HG02973 (cell line): ENCODE data around the gene ZRSR2.
"Not testable (repeated sequence)": the region's sequence is repeated elsewhere in the genome, so short reads cannot be mapped to it uniquely, and the experiment has no call there.

Experiments used
- ATAC-seq: cut with Tn5 transposase; IDR thresholded peaks from one replicate; pipeline ENCODE4 v1.9.1; 2021; ENCODE audit warnings: moderate library complexity; ENCODE audit not compliant: unreplicated experiment

The ZRSR2 gene

DNA sequence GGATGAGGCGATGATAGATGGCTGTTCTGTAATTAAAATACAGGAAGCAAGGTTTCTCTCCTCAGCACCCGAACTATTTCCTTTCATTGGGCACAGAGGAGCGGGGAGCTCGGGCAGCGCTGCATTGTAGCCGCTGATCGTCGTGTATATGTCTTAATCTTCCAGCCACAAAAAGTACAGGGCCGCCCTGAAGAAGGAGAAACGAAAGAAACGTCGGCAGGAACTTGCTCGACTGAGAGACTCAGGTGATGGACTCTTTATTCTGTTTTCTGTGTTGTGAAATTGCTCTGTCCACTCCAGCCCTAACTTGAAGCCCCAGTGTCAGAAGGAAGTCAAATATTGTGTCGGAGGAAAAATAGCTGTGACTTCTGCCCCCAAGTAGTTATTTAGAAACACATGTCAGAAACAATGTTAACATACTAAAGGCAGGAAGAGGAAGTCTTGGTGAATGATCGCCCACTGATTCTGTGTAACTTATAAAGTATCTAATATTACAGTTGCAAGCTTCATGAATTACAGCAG lies 546 bp downstream of the ZRSR2 start:
- peak; percentile 26 for ATAC-seq

DNA sequence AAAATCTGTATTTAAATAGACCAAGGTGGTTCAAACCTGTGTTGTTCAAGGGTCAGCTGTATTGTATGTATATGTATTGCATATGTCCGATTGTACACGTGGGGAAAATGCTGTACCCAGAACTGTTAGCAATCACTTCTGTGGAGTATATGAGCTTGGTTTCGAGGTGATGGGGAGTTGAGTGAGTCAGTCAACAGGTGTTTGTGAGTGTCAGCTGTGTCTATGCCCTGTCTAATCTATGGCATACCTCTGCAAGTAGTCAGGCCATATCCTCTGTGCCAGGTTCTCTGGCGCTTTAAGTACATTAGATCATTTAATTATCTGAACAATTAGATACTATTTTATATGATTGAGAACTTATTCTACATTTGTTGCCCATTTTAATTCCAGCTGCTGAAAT lies 7.4 kb downstream of the ZRSR2 start:
- ATAC-seq = no peak

DNA sequence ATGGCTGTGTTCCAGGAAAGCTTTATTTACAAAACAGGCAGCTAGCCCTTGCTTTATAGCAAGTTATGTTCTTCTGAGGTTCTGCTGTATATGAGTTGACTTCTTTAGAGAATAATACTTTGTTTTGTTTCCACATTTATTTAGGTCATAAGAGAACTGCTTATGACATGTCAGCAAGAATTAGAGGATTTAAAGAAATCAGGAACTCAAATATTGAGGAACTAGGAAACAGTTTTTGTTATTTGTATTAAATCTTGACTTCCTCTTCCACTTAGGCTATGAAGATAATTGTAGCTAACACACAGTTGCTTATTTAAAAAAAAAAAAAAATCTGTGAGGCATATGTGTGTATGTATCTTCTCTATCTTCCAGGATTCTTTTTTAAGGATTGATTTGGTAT lies 14.3 kb downstream of the ZRSR2 start:
- no peak for ATAC-seq

DNA sequence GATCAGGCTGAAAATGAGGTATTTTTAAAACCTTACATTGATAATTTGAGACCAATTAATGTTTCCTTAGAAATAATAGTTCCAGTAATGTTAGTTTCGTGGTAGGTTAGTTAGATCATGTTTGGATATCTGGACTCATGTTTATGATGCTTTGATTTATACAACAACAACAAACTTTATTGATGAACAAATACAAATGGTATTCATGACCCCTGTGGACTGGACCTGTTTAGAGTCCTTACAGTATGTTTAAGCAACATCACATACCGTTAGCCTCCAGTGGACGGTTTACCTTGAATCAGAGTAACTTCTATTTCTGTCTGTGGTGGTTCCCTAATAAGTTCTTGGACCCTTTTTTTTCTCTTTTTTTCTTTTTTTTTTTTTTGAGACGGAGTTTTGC lies 18.0 kb downstream of the ZRSR2 start:
- no peak for ATAC-seq

DNA sequence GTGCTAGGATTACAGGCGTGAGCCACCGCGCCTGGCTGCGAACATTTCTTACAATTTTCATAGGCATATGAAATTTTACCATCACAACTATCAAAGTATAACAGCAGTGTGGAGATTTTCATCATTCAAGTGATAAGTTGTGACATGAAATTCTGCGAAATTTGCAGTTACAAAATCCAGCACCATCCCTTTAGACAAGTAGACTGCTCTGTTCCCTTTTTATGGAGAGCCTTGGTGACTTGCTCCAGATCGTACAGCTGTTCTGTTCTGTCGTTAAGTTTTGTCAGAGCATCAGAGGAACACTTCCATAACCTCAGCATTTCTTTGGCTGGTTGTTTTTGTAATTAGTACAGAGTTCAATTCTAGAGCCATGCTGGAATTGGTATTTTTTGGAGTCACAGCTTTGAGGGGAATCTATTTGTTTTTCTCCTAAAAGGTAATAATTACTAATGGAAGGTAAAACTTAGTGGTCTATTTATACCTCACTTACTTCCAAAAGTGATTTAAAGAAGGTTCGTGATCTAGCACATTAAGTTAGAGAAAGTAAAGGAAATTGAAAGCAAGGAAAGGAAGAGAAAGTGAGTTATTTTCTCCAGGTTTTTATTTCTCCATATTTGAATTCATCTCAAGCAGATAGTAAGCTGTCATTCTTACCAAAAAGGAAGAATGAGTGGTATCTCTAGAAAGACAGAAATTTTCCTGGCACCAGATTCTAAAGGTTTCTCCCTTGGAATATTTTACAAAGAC lies 22.1 kb downstream of the ZRSR2 start:
- ATAC-seq = no peak

DNA sequence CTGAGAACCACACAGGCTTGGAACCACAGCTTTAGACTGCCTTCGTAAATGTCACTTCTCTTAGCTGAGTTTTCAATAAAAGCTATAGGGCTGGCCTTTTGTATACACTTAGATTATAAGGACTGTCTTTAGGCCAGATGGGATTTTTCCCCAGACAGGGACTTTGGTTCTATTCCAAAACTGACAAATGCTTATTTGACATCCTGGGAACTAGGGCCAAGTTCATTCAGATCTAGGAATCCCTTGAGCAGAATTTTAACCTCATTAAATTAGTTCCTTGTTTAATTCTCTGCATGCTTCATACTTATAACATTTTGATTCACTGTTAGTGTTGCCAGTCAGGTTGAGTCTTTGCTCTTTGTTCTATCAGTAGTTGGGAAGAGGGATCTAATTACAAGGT lies 23.1 kb downstream of the ZRSR2 start:
- ATAC-seq = no peak

DNA sequence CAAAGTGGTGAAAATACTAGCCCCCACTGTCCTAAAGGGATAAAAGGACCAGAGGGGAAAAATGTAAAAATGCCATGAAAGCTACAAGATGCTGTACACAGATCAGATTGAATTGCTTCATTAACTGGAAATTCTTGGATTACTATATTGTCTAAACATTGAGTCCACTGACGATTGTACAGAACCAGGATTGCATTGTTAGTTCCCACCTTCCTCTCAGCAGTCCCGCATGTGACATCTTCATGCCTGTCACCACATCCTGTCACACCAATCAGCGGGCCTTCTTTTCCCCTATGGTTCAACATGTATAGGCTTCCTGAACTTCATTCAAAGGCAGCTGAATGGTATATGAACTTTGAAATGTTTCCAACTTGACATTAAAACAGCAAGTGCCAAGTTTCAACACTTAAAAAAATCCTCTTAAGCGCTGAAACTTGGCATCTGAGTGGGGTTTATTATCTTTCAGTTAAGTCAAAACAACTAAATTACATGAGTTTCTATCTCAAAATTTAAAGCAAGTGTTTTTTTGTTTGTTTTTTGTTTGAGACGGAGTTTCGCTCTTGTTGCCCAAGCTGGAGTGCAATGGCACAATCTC lies 24.6 kb downstream of the ZRSR2 start:
- ATAC-seq = no peak

DNA sequence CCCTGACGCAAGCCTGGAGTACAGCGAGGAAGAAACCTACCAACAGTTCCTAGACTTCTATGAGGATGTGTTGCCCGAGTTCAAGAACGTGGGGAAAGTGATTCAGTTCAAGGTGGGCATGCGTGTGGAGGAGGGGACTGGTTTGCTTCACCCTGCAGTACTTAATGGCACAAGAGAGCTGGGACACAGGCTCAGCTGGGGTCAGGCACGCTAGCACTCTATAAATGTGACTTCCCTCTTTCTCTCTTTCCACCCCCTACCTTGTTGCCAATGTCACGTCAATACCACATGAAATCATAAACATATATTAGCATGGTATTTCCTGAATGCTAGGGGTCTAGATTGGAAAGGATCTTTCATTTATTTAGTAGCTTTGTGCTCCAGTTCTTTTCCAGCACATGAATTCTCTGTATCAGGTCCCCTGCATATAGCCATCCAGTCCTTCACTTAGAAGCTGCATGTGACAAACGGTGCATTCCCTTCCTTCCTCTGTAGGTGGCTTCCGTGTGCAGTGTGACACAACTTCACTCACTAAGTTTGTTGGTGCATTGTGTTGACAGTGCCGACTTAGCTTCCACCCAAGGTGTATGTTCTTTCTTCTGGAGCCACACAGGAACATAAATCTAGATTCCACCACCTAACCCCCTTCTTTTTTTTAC lies 25.6 kb downstream of the ZRSR2 start:
- no peak for ATAC-seq

DNA sequence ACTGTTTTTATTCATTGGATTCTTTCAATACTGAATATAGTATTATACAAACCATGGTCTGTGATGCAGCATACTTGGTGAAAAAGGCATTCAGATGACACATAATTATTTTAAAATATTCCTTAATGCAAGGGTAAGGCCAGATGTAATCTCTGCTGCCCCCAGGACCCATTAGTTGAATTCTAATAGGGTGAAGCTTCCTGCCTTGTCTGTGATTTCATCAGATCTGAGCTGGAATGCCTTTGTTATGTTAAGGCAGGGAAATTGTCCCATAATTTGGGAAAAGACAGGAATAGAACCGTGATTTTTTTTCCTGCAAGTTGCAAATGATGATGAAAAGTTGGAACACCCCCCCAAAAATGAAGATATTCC lies 26.1 kb downstream of the ZRSR2 start:
- no peak for ATAC-seq

DNA sequence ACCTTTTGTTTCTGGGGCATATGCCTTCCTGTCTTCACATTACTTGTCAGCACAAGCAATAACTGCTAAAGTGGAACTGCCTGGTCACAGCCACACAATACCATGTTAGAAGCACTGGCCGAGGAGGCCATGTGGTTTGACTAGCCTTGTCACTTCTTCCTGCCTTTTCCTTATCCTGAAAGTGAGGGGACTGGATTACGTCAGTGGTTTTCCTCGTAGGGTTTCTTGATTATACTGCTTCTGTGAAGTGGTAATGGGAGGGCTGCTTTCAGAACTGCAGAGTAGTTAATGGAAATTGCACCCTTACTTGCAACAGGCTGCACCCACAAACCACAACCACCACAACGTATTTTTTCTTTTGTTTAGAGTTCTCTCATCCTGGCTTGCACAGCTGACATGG lies 26.6 kb downstream of the ZRSR2 start:
- ATAC-seq = no peak

DNA sequence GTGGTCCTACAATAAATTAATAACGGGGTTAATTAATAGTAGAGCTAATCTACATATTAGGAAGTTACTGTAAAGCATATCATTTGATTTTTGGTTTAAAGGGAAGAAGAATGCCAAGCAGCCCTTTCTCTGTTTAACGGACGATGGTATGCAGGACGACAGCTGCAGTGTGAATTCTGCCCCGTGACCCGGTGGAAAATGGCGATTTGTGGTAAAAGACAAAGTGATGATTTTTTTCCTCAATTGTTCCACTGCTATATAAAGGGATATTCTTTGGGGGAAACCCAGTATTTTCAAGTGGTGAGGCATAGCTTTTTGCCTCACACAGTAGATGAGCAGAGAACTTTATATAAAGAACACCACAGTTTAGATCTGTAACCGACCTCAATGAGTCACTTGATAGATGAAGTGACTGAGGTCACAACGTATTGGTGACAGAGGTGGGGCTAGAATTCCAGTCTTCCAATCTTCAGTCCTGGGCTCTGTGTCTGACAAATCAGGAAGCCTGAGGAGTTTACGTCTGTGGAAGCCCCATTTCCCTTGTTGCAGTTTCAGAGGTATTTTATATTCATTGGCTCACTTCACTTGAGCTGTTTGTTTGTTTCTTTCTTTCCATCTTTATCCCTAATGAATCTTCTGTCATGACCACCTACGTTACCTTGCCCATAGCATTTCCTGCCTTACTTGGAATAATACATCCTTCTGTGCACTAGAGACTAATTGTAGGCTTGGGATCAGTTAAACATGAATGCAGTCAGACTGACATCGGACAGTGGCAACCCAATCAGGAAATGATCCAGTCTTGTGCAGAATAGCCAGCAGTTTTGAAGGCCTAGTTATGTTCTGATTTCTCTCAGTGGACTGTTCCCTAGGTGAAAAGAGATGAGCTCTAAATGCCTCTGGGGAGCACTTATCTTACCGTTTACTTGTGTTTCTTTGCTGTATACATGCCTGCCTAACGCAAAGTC lies 30.1 kb downstream of the ZRSR2 start:
- no peak for ATAC-seq

DNA sequence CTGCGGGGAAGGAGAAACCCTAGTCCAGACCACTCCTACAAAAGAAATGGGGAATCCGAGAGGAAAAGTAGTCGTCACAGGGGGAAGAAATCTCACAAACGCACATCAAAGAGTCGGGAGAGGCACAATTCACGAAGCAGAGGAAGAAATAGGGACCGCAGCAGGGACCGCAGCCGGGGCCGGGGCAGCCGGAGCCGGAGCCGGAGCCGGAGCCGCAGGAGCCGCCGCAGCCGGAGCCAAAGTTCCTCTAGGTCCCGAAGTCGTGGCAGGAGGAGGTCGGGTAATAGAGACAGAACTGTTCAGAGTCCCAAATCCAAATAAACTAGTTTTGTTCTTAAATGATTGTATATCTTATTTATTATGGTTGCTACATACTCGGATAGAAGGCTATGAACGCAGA lies 32.6 kb downstream of the ZRSR2 start:
- ATAC-seq = no peak

DNA sequence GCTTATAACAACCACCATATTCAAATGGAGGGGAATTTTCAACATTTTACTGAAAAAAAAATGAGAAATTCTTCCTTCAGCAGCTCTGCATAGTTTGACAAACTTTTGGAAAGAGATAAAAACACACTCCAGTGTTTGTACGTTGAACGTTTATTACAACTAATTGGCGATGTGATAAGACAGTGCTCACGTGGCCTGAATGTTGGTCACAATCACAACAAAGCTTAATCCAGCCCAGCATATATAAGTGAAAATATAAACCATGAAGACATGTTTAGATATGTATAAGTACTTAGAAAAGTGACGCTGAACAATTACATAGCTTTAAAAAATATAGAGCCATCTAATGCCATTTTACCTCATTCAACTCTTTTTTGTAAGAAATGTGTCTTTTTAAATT lies 35.7 kb downstream of the ZRSR2 start:
- no peak for ATAC-seq

DNA sequence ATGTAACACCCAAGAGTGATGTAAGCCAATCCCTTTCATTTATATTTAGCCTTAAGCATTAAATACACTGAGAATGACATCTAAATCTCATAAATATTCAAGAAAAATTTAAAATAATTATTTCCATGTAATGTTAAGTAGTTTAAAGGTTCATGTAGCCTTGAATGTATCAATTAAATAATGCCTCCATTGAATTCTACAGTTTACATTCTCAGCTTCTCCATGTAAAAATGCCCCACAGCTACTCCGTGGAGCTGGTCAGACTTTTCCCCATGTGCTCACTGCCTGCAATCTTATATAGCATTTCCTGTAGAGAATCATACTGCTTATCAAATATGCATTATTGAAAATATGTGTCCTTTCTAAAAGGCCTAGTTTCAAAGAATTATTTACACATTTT lies 38.9 kb downstream of the ZRSR2 start:
- ATAC-seq = no peak

DNA sequence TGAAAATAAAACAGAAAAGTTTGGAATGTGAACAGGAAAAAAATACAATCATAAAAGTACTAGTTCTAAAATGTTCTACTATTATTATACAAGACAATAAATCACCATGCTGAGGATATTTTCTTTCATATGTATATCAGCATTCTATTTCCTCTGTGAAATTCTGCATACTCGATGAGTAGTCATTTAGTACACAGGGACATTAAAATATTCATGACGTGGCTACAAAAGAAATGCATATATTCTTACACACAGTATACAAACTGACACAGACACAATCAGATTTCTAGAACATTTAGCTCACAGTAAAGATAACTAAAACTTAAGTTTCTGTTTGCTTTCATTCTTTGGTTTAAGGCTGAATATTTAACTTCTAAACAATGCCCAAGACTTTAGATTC lies 41.1 kb downstream of the ZRSR2 start:
- ATAC-seq = not testable (repeated sequence)

DNA sequence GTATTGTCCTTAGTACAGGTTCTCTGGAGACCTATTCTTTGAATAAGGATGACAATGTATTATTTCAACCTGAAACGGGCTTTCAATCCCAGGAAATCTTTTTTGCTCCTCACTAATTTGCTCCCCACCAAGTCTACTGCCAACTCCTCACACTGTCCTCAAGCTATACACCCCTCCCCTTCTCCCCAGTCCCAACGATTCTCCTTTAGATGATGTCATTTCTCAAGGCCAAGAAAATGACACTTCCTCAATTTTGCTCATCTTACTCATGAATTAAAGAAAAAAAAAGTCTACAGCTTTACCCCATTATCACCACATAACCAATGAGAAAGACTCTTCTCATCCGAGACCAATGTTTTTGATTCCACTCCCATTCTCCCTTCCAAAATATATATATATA lies 43.8 kb downstream of the ZRSR2 start:
- no peak for ATAC-seq

DNA sequence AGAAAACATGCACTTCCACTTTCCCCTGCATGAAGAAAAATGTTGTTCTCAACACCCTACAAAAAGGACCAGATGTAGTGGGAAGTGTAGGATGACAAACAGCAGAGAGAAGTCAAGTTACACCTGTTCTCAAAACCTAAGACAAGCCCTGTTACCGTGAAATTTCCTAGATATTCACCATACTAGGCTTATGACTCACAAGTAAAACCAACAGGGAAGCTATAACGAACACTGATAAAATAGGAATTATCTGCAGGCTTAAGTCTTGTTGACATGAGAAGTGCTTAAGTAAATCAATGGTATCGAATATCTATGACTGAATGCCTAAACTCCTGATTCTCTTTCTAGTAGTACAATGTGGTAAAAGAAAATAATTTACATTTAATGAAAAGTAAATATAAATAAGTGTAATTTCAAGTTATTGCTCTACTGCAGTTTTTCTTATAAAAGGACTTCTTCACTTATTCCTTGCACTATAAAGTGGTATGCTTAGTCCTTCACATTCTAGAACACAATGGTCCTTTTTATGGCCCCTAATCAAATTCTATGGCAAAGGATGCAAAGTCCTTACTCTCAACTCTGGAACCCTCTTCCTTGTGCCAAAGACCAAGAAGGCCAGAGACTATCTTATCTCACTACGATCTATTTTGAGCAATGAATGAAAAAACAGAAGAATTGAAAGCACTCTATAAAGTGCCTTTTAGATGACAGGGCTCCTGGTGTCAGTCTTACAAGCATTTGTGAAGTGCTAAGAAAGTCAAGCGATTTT lies 44.7 kb downstream of the ZRSR2 start:
- ATAC-seq = no peak

DNA sequence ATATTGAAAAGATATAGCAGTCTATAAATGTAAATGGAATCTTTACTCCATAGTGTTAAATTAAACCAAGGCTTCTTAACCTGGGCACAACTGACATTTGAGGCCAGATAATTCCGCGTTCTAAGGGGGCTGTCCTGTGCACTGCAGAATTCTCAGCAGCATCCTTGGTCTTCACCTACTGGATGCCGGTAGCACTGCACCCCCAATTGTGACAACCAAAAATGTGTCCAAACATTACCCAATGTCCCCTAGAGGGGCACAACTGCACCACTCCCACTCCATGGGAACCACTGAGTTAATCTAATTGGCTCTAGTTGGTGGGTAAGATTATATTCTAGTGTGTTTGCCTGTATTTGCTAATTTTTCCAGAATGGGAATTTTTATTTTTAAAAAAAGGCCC lies 47.7 kb downstream of the ZRSR2 start:
- no peak for ATAC-seq

DNA sequence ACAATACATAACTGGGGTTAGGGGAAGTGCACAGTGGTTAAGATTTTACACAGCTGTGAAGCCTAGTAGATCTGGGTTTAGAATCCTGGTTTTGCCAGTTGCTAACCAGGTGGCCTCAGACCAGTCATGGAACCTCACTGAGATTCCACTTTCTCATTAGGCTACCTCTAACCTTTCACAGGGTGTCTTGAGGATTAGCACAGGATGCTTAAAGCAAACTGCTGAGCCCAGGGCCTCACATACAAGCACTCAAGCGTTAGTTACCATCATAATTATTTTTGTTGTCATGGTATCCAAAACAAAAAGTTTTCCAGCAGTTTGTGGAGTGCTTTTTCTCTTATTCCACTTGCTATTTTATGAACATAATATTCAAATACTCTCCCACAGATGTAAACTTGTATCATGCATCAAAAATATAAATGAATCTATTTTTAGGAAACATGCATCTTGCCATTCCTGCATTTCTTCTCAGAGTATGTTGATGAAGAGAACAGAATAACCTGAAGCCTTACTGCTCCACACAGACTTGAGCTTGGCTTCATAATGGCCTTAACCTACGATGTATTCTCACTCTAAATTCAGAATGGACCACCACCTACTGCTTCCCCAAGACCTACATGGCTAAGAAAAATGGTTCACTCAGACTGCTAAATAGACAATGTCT lies 51.7 kb downstream of the ZRSR2 start:
- no peak for ATAC-seq

DNA sequence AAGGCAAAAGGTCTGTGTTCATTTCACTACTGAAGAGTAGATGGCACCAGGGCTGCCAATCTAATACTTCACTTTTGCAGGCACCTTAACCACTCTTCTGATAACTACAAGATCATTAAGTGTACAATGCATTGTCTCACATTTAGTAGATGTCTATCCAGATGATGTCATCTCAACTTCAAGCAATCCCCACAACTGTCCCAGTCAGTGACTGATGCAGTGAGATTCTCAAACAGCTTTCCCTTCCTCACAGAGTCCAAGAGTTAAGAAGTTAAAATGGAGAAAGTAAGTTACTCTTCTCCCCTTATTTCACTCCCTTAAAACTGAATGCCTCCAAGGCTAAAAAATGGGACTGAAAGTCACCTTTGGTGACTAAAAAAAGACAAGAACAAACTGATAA lies 53.7 kb downstream of the ZRSR2 start:
- no peak for ATAC-seq
